ENCODE measurements around the gene DCTPP1.

DNA sequence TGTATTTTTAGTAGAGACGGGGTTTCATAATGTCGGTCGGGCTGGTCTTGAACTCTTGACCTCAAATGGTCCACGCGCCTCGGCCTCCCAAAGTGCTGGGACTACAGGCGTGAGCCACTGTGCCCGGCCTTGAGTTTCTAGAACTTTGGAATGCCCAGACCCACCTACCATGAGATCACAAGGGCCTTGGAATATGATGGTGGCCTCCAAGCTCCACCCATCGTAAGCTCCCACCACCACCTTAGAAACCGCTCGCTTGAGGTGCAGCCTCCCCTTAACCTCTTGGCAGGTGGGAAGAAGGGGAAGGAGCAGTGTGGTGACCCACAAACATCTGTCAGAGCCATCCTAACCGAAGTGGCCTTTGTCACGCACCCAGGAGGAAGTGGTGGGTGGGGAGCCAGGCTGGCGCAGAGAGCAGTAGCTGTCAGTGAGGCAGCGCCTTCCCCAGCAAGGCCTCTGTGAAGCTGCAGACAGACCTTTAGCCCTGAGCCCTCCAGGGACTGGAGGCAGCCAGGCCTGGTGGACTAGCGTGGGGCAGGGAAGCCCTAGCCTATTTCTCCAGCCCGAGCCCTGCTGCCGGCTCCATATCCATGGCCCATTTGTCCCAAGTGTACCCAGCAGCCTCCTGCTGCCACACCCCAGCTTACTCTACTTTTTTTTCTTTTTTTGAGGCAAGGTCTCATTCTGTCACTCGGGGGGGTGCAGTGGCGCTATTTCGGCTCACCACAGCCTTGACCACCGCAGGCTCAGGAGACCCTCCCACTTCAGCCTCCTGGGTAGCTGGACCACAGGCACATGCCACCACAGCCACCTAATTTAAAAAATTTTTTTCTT, 28.9 kb upstream of the DCTPP1 start:
- TF ChIP-seq CTCF (IDR thresholded peaks at IDR 0.05; ENCODE audit: low read length) (no peak), EZH2phosphoT487 (IDR thresholded peaks at IDR 0.05; ENCODE audit: low read length) (no peak), EZH2 (optimal IDR thresholded peaks at IDR 0.05; ENCODE audit: low read depth, low read length) (no peak)
